ENCODE measurements around the gene SDK1. TPM values are rescaled to one million over a fixed set of nuclear protein-coding genes. Genes with fewer than 3 reads are reported as not detected.
A peak's percentile ranks its signal among the peaks of the same experiment; 100 is the strongest.

The SDK1 gene
- total and polyA plus RNA-seq, 4 donors, result 1.9 to 46.3 (median 12.4) TPM

GRCh38 chr7:4241791-4242190 lies 940.7 kb downstream of the SDK1 start:
- H3K27me3 ChIP-seq (ENCODE audit: control insufficient read depth in 1 of 2, insufficient read depth in 2 of 2, low read length in 1 of 2), result no peaks in the 10 kb centered on the region
- no peak for DNase-seq
- intact Hi-C loops (cut with DNase I), result no loop called here
- H3K4me3 ChIP-seq (ENCODE audit: low read length in 2 of 2), result no peak overlapping the region
- no peak for ATAC-seq (ENCODE audit: low FRiP score)
- WGBS, 2 donors, result 94% methylated on average over 12 of the region's 12 CpGs
- H3K27ac ChIP-seq (ENCODE audit: low read depth in 1 of 2, low read length in 2 of 2), result no peak overlapping the region
- H3K36me3 ChIP-seq (ENCODE audit: control insufficient read depth in 1 of 2, insufficient read depth in 2 of 2, low read length in 1 of 2), result peaks cover 0 to 12% of the 10 kb centered on the region in 2 donors
- H3K4me1 ChIP-seq (ENCODE audit: control insufficient read depth in 1 of 2, insufficient read depth in 2 of 2, low read length in 2 of 2), result no peaks in the 10 kb centered on the region
- H3K9me3 ChIP-seq (ENCODE audit: control insufficient read depth, low read length), result peaks cover 1% of the 10 kb centered on the region

- ATAC-seq (ENCODE audit: low FRiP score) (no peak), DNase-seq (no peak)
- 81 to 86% methylated on average over 11 of the region's 11 CpGs for WGBS, 2 donors
- Histone ChIP-seq H3K4me1 (ENCODE audit: control insufficient read depth in 1 of 2, insufficient read depth in 2 of 2, low read length in 2 of 2) (no peaks in the 10 kb centered on the region), H3K36me3 (ENCODE audit: control insufficient read depth in 1 of 2, insufficient read depth in 2 of 2, low read length in 1 of 2) (peaks cover 0 to 10% of the 10 kb centered on the region in 2 donors), H3K9me3 (ENCODE audit: control insufficient read depth, low read length) (peaks cover 1% of the 10 kb centered on the region), H3K27me3 (ENCODE audit: control insufficient read depth in 1 of 2, insufficient read depth in 2 of 2, low read length in 1 of 2) (no peaks in the 10 kb centered on the region), H3K27ac (ENCODE audit: low read depth in 1 of 2, low read length in 2 of 2) (no peak overlapping the region), H3K4me3 (ENCODE audit: low read length in 2 of 2) (no peak overlapping the region)
- intact Hi-C loops (cut with DNase I), result no loop called here
These were observed 941.7 kb downstream of the SDK1 start for GRCh38 chr7:4242706-4243105.

GRCh38 chr7:4244041-4244440 lies 943.0 kb downstream of the SDK1 start:
- H3K27ac ChIP-seq (ENCODE audit: low read depth in 1 of 2, low read length in 2 of 2), result no peak overlapping the region
- DNase-seq (no peak), ATAC-seq (ENCODE audit: low FRiP score) (no peak)
- intact Hi-C loops (cut with DNase I), result no loop called here
- H3K36me3 ChIP-seq (ENCODE audit: control insufficient read depth in 1 of 2, insufficient read depth in 2 of 2, low read length in 1 of 2), result peaks cover 0 to 10% of the 10 kb centered on the region in 2 donors
- no peaks in the 10 kb centered on the region for H3K4me1 ChIP-seq (ENCODE audit: control insufficient read depth in 1 of 2, insufficient read depth in 2 of 2, low read length in 2 of 2)
- H3K9me3 ChIP-seq (ENCODE audit: control insufficient read depth, low read length), result peaks cover 1% of the 10 kb centered on the region
- no peak overlapping the region for H3K4me3 ChIP-seq (ENCODE audit: low read length in 2 of 2)
- WGBS, 2 donors, result 98% methylated on average over 4 of the region's 4 CpGs
- H3K27me3 ChIP-seq (ENCODE audit: control insufficient read depth in 1 of 2, insufficient read depth in 2 of 2, low read length in 1 of 2), result no peaks in the 10 kb centered on the region

GRCh38 chr7:4244635-4245034 lies 943.6 kb downstream of the SDK1 start:
- intact Hi-C loops (cut with DNase I), result no loop called here
- no peak for DNase-seq
- no peak overlapping the region for H3K27ac ChIP-seq (ENCODE audit: low read depth in 1 of 2, low read length in 2 of 2)
- ATAC-seq (ENCODE audit: low FRiP score), result no peak
- no peak overlapping the region for H3K4me3 ChIP-seq (ENCODE audit: low read length in 2 of 2)
- H3K27me3 ChIP-seq (ENCODE audit: control insufficient read depth in 1 of 2, insufficient read depth in 2 of 2, low read length in 1 of 2), result no peaks in the 10 kb centered on the region
- peaks cover 1% of the 10 kb centered on the region for H3K9me3 ChIP-seq (ENCODE audit: control insufficient read depth, low read length)
- no peaks in the 10 kb centered on the region for H3K4me1 ChIP-seq (ENCODE audit: control insufficient read depth in 1 of 2, insufficient read depth in 2 of 2, low read length in 2 of 2)
- WGBS, 2 donors, result 86 to 91% methylated on average over 6 of the region's 6 CpGs
- peaks cover 0 to 10% of the 10 kb centered on the region in 2 donors for H3K36me3 ChIP-seq (ENCODE audit: control insufficient read depth in 1 of 2, insufficient read depth in 2 of 2, low read length in 1 of 2)

- Histone ChIP-seq H3K9me3 (ENCODE audit: control insufficient read depth, low read length) (peaks cover 1% of the 10 kb centered on the region), H3K4me1 (ENCODE audit: control insufficient read depth in 1 of 2, insufficient read depth in 2 of 2, low read length in 2 of 2) (no peaks in the 10 kb centered on the region), H3K27ac (ENCODE audit: low read depth in 1 of 2, low read length in 2 of 2) (no peak overlapping the region), H3K36me3 (ENCODE audit: control insufficient read depth in 1 of 2, insufficient read depth in 2 of 2, low read length in 1 of 2) (peaks cover 0 to 12% of the 10 kb centered on the region in 2 donors), H3K4me3 (ENCODE audit: low read length in 2 of 2) (no peak overlapping the region), H3K27me3 (ENCODE audit: control insufficient read depth in 1 of 2, insufficient read depth in 2 of 2, low read length in 1 of 2) (no peaks in the 10 kb centered on the region)
- peak in 1 of 2 donors; percentile 77 for DNase-seq
- 94 to 96% methylated on average over 19 of the region's 19 CpGs for WGBS, 2 donors
- no peak for ATAC-seq (ENCODE audit: low FRiP score)
- intact Hi-C loops (cut with DNase I), result no loop called here
These were observed 944.2 kb downstream of the SDK1 start for GRCh38 chr7:4245135-4245865.

- ATAC-seq (ENCODE audit: low FRiP score), result no peak
- Histone ChIP-seq H3K36me3 (ENCODE audit: control insufficient read depth in 1 of 2, insufficient read depth in 2 of 2, low read length in 1 of 2) (peaks cover 0 to 12% of the 10 kb centered on the region in 2 donors), H3K27me3 (ENCODE audit: control insufficient read depth in 1 of 2, insufficient read depth in 2 of 2, low read length in 1 of 2) (no peaks in the 10 kb centered on the region), H3K4me1 (ENCODE audit: control insufficient read depth in 1 of 2, insufficient read depth in 2 of 2, low read length in 2 of 2) (no peaks in the 10 kb centered on the region), H3K27ac (ENCODE audit: low read depth in 1 of 2, low read length in 2 of 2) (no peak overlapping the region), H3K4me3 (ENCODE audit: low read length in 2 of 2) (no peak overlapping the region), H3K9me3 (ENCODE audit: control insufficient read depth, low read length) (peaks cover 1% of the 10 kb centered on the region)
- WGBS, 2 donors, result 81 to 83% methylated on average over 12 of the region's 12 CpGs
- intact Hi-C loops (cut with DNase I), result no loop called here
- no peak for DNase-seq
These were observed 944.9 kb downstream of the SDK1 start for GRCh38 chr7:4245866-4246470.

GRCh38 chr7:4246536-4246935 lies 945.5 kb downstream of the SDK1 start:
- no peak overlapping the region for H3K4me3 ChIP-seq (ENCODE audit: low read length in 2 of 2)
- H3K27ac ChIP-seq (ENCODE audit: low read depth in 1 of 2, low read length in 2 of 2), result no peak overlapping the region
- peaks cover 0 to 12% of the 10 kb centered on the region in 2 donors for H3K36me3 ChIP-seq (ENCODE audit: control insufficient read depth in 1 of 2, insufficient read depth in 2 of 2, low read length in 1 of 2)
- DNase-seq (no peak), ATAC-seq (ENCODE audit: low FRiP score) (no peak)
- WGBS, 2 donors, result 88% methylated on average over 11 of the region's 11 CpGs
- H3K4me1 ChIP-seq (ENCODE audit: control insufficient read depth in 1 of 2, insufficient read depth in 2 of 2, low read length in 2 of 2), result no peaks in the 10 kb centered on the region
- intact Hi-C loops (cut with DNase I), result no loop called here
- no peaks in the 10 kb centered on the region for H3K27me3 ChIP-seq (ENCODE audit: control insufficient read depth in 1 of 2, insufficient read depth in 2 of 2, low read length in 1 of 2)
- peaks cover 4% of the 10 kb centered on the region for H3K9me3 ChIP-seq (ENCODE audit: control insufficient read depth, low read length)

GRCh38 chr7:4247106-4247876 lies 946.2 kb downstream of the SDK1 start:
- WGBS, 2 donors, result 77 to 79% methylated on average over 27 of the region's 27 CpGs
- ATAC-seq (ENCODE audit: low FRiP score) (no peak), DNase-seq (peak in 1 of 2 donors; percentile 59)
- Histone ChIP-seq H3K9me3 (ENCODE audit: control insufficient read depth, low read length) (peaks cover 4% of the 10 kb centered on the region), H3K36me3 (ENCODE audit: control insufficient read depth in 1 of 2, insufficient read depth in 2 of 2, low read length in 1 of 2) (peaks cover 0 to 12% of the 10 kb centered on the region in 2 donors), H3K4me3 (ENCODE audit: low read length in 2 of 2) (no peak overlapping the region), H3K27me3 (ENCODE audit: control insufficient read depth in 1 of 2, insufficient read depth in 2 of 2, low read length in 1 of 2) (no peaks in the 10 kb centered on the region), H3K4me1 (ENCODE audit: control insufficient read depth in 1 of 2, insufficient read depth in 2 of 2, low read length in 2 of 2) (no peaks in the 10 kb centered on the region), H3K27ac (ENCODE audit: low read depth in 1 of 2, low read length in 2 of 2) (no peak overlapping the region)
- intact Hi-C loops (cut with DNase I), result no loop called here
